Renal pelvis (tissue), 4 donors: Measurements from ENCODE around the gene RGMA. TPM values are rescaled to one million over a fixed set of nuclear protein-coding genes. Genes with fewer than 3 reads are reported as not detected.

Experiments used
- DNase-seq: peaks from one replicate; pipeline ENCODE4 v3.0.0-alpha.2; 2013
- polyA plus RNA-seq, 3 donors: library from polyadenylated mRNA; unstranded; fragments of 120-200 nt; gene quantifications; one replicate each; pipeline ENCODE4 v1.2.1, GENCODE V29; 2013; ENCODE audit not compliant: insufficient read length in 3 of 3

The RGMA gene
- polyA plus RNA-seq, 3 donors: 7.3 to 12.2 (median 11.5) TPM

GRCh38 chr15:93107646-93108045, 18.6 kb upstream of the RGMA start:
- DNase-seq: no peak

GRCh38 chr15:93105485-93105884, 16.5 kb upstream of the RGMA start:
- no peak for DNase-seq

- no peak for DNase-seq
Measured at GRCh38 chr15:93103823-93104222, 14.8 kb upstream of the RGMA start.

GRCh38 chr15:93102211-93102610, 13.2 kb upstream of the RGMA start:
- no peak for DNase-seq

GRCh38 chr15:93093765-93094164, 4.8 kb upstream of the RGMA start:
- DNase-seq: no peak

GRCh38 chr15:93091465-93091864, 2.5 kb upstream of the RGMA start:
- DNase-seq: no peak

- no peak for DNase-seq
Measured at GRCh38 chr15:93089727-93090305, 805 bp upstream of the RGMA start.

GRCh38 chr15:93088200-93088980, 621 bp downstream of the RGMA start:
- no peak for DNase-seq

- peak; percentile 75 for DNase-seq
Measured at GRCh38 chr15:93087825-93088199, 1.2 kb downstream of the RGMA start.

- DNase-seq: no peak
Measured at GRCh38 chr15:93086791-93087190, 2.2 kb downstream of the RGMA start.

GRCh38 chr15:93085692-93086091, 3.3 kb downstream of the RGMA start:
- no peak for DNase-seq

GRCh38 chr15:93082861-93083260, 6.2 kb downstream of the RGMA start:
- no peak for DNase-seq

- DNase-seq: no peak
Measured at GRCh38 chr15:93081399-93081798, 7.6 kb downstream of the RGMA start.

GRCh38 chr15:93080451-93080850, 8.6 kb downstream of the RGMA start:
- DNase-seq: no peak

- DNase-seq: no peak
Measured at GRCh38 chr15:93076875-93077274, 12.1 kb downstream of the RGMA start.

GRCh38 chr15:93076217-93076616, 12.8 kb downstream of the RGMA start:
- no peak for DNase-seq

- DNase-seq: no peak
Measured at GRCh38 chr15:93074599-93074998, 14.4 kb downstream of the RGMA start.

GRCh38 chr15:93073465-93073952, 15.5 kb downstream of the RGMA start:
- no peak for DNase-seq

- DNase-seq: peak; percentile 90
Measured at GRCh38 chr15:93072411-93073394, 16.3 kb downstream of the RGMA start.

GRCh38 chr15:93072011-93072410, 17.0 kb downstream of the RGMA start:
- DNase-seq: peak; percentile 83

GRCh38 chr15:93071469-93071936, 17.5 kb downstream of the RGMA start:
- DNase-seq: no peak
